ENCODE measurements around the gene COQ10B.

Gene COQ10B

GRCh38 chr2:197500503-197501131 is 47.3 kb downstream of the COQ10B start:
- TF ChIP-seq ZNF8 (CRISPR knock-in tag; IDR thresholded peaks at IDR 0.05), result no peak
- TF ChIP-seq POU6F1 (CRISPR knock-in tag; IDR thresholded peaks at IDR 0.05; ENCODE audit: borderline replicate concordance, low read depth), result no peak
- TF ChIP-seq PPARA (CRISPR knock-in tag; IDR thresholded peaks at IDR 0.05; ENCODE audit: borderline replicate concordance), result no peak
- no peak for TF ChIP-seq TOX (CRISPR knock-in tag; IDR thresholded peaks at IDR 0.05; ENCODE audit: borderline replicate concordance)
- no peak for TF ChIP-seq ZC3H10 (CRISPR knock-in tag; IDR thresholded peaks at IDR 0.05)
- TF ChIP-seq TCF4 (CRISPR knock-in tag; IDR thresholded peaks at IDR 0.05; ENCODE audit: borderline replicate concordance), result no peak
- no peak for TF ChIP-seq ZNF565 (CRISPR knock-in tag; conservative IDR thresholded peaks at IDR 0.05; ENCODE audit: low read depth)
- TF ChIP-seq PATZ1 (CRISPR knock-in tag; IDR thresholded peaks at IDR 0.05; ENCODE audit: borderline replicate concordance), result no peak
- TF ChIP-seq ZFP3 (CRISPR knock-in tag; IDR thresholded peaks at IDR 0.05), result no peak
- TF ChIP-seq CSDC2 (CRISPR knock-in tag; IDR thresholded peaks at IDR 0.05), result no peak
- peak; percentile 0; the same call in 2 of the 3 replicates for ATAC-seq

GRCh38 chr2:197502201-197502600 is 48.8 kb downstream of the COQ10B start:
- TF ChIP-seq TOX (CRISPR knock-in tag; IDR thresholded peaks at IDR 0.05; ENCODE audit: borderline replicate concordance) (no peak), ZC3H10 (CRISPR knock-in tag; IDR thresholded peaks at IDR 0.05) (no peak), RARB (CRISPR knock-in tag; IDR thresholded peaks at IDR 0.05) (no peak), OSR1 (CRISPR knock-in tag; IDR thresholded peaks at IDR 0.05) (no peak), ISL1 (CRISPR knock-in tag; IDR thresholded peaks at IDR 0.05) (no peak), PPARA (CRISPR knock-in tag; IDR thresholded peaks at IDR 0.05; ENCODE audit: borderline replicate concordance) (no peak)
- no peak for ATAC-seq

GRCh38 chr2:197502685-197503084 is 49.3 kb downstream of the COQ10B start:
- no peak for ATAC-seq
- TF ChIP-seq PATZ1 (CRISPR knock-in tag; IDR thresholded peaks at IDR 0.05; ENCODE audit: borderline replicate concordance) (no peak), PPARA (CRISPR knock-in tag; IDR thresholded peaks at IDR 0.05; ENCODE audit: borderline replicate concordance) (no peak), ZFP3 (CRISPR knock-in tag; IDR thresholded peaks at IDR 0.05) (no peak), CSDC2 (CRISPR knock-in tag; IDR thresholded peaks at IDR 0.05) (no peak), ZNF565 (CRISPR knock-in tag; conservative IDR thresholded peaks at IDR 0.05; ENCODE audit: low read depth) (no peak), ISL1 (CRISPR knock-in tag; IDR thresholded peaks at IDR 0.05) (no peak), BACH2 (CRISPR knock-in tag; IDR thresholded peaks at IDR 0.05; ENCODE audit: borderline replicate concordance) (no peak)

GRCh38 chr2:197504000-197504399 is 50.6 kb downstream of the COQ10B start:
- no peak for TF ChIP-seq ZNF8 (CRISPR knock-in tag; IDR thresholded peaks at IDR 0.05)
- no peak for TF ChIP-seq GLIS3 (CRISPR knock-in tag; IDR thresholded peaks at IDR 0.05)
- TF ChIP-seq PPARA (CRISPR knock-in tag; IDR thresholded peaks at IDR 0.05; ENCODE audit: borderline replicate concordance), result no peak
- no peak for TF ChIP-seq SNAI2 (CRISPR knock-in tag; IDR thresholded peaks at IDR 0.05)
- no peak for TF ChIP-seq ZNF565 (CRISPR knock-in tag; conservative IDR thresholded peaks at IDR 0.05; ENCODE audit: low read depth)
- TF ChIP-seq OSR1 (CRISPR knock-in tag; IDR thresholded peaks at IDR 0.05), result no peak
- no peak for TF ChIP-seq RARB (CRISPR knock-in tag; IDR thresholded peaks at IDR 0.05)
- no peak for TF ChIP-seq TCF4 (CRISPR knock-in tag; IDR thresholded peaks at IDR 0.05; ENCODE audit: borderline replicate concordance)
- no peak for TF ChIP-seq CSDC2 (CRISPR knock-in tag; IDR thresholded peaks at IDR 0.05)
- no peak for TF ChIP-seq TOX (CRISPR knock-in tag; IDR thresholded peaks at IDR 0.05; ENCODE audit: borderline replicate concordance)
- TF ChIP-seq CSRNP3 (CRISPR knock-in tag; IDR thresholded peaks at IDR 0.05), result no peak
- no peak for TF ChIP-seq ARNTL (CRISPR knock-in tag; IDR thresholded peaks at IDR 0.05; ENCODE audit: borderline replicate concordance, low read depth)
- TF ChIP-seq ISL1 (CRISPR knock-in tag; IDR thresholded peaks at IDR 0.05), result no peak
- no peak for TF ChIP-seq ZFP3 (CRISPR knock-in tag; IDR thresholded peaks at IDR 0.05)
- TF ChIP-seq ZC3H10 (CRISPR knock-in tag; IDR thresholded peaks at IDR 0.05), result no peak
- TF ChIP-seq BACH2 (CRISPR knock-in tag; IDR thresholded peaks at IDR 0.05; ENCODE audit: borderline replicate concordance), result no peak
- TF ChIP-seq PATZ1 (CRISPR knock-in tag; IDR thresholded peaks at IDR 0.05; ENCODE audit: borderline replicate concordance), result no peak
- ATAC-seq, result no peak
